Measurements from ENCODE around the gene SURF1. TPM values are rescaled to one million over a fixed set of nuclear protein-coding genes. Genes with fewer than 3 reads are reported as not detected.
"Not testable (repeated sequence)": the region's sequence is repeated elsewhere in the genome, so short reads cannot be mapped to it uniquely, and the experiment has no call there.

The SURF1 gene
- total RNA-seq, 1 donor from 2014 or later, result 40.9 TPM

GRCh38 chr9:133348718-133349573 lies 7.3 kb downstream of the SURF1 start:
- intact Hi-C loops (cut with DNase I), result no loop called here
- no peak for ATAC-seq

GRCh38 chr9:133347985-133348717 lies 8.1 kb downstream of the SURF1 start, which contains the start of the genes MED22 and RPL7A:
TSS of gene MED22 (minus strand) at chr9:133348131. CDS start at chr9:133346662, 1,469 bp downstream.
TSS of gene RPL7A (plus strand) at chr9:133348218. CDS start at chr9:133348244, 26 bp downstream.
- ATAC-seq (peak; percentile 93), DNase-seq (ENCODE audit: low spot score) (peak; percentile 96)
- intact Hi-C loops (cut with DNase I), result no loop called here

More at GRCh38 chr9:133348718-133349573, 7.3 kb downstream of the SURF1 start:
- DNase-seq (ENCODE audit: low spot score), result no peak

- ATAC-seq (peak; percentile 60), DNase-seq (ENCODE audit: low spot score) (no peak)
- intact Hi-C loops (cut with DNase I), result no loop called here
These were observed 8.7 kb downstream of the SURF1 start for GRCh38 chr9:133347515-133347984.

GRCh38 chr9:133346021-133346785 lies 10.1 kb downstream of the SURF1 start:
- DNase-seq (ENCODE audit: low spot score) (no peak), ATAC-seq (no peak)

GRCh38 chr9:133345596-133345995 lies 10.7 kb downstream of the SURF1 start:
- ATAC-seq, result no peak
- no peak for DNase-seq (ENCODE audit: low spot score)
- intact Hi-C loops (cut with DNase I), result no loop called here

More at GRCh38 chr9:133346021-133346785, 10.1 kb downstream of the SURF1 start:
- intact Hi-C loops (cut with DNase I), result no loop called here

- no peak for DNase-seq (ENCODE audit: low spot score)
- intact Hi-C loops (cut with DNase I), result no loop called here
These were observed 11.3 kb downstream of the SURF1 start for GRCh38 chr9:133344979-133345378.

GRCh38 chr9:133344071-133344470 lies 12.2 kb downstream of the SURF1 start:
- ATAC-seq (no peak), DNase-seq (ENCODE audit: low spot score) (no peak)
- intact Hi-C loops (cut with DNase I), result no loop called here

More at GRCh38 chr9:133344979-133345378, 11.3 kb downstream of the SURF1 start:
- ATAC-seq, result no peak

GRCh38 chr9:133342570-133342969 lies 13.7 kb downstream of the SURF1 start:
- DNase-seq (ENCODE audit: low spot score) (no peak), ATAC-seq (no peak)
- intact Hi-C loops (cut with DNase I), result no loop called here

- no peak for ATAC-seq
- no peak for DNase-seq (ENCODE audit: low spot score)
- intact Hi-C loops (cut with DNase I), result no loop called here
These were observed 14.2 kb downstream of the SURF1 start for GRCh38 chr9:133342069-133342406.

- ATAC-seq (peak; percentile 66), DNase-seq (ENCODE audit: low spot score) (no peak)
- intact Hi-C loops (cut with DNase I), result no loop called here
These were observed 14.8 kb downstream of the SURF1 start for GRCh38 chr9:133341369-133342068.

GRCh38 chr9:133340916-133341315 lies 15.4 kb downstream of the SURF1 start:
- intact Hi-C loops (cut with DNase I), result no loop called here
- DNase-seq (ENCODE audit: low spot score) (no peak), ATAC-seq (no peak)

- intact Hi-C loops (cut with DNase I), result no loop called here
These were observed 16.0 kb downstream of the SURF1 start for GRCh38 chr9:133340256-133340655.

GRCh38 chr9:133339641-133340040 lies 16.6 kb downstream of the SURF1 start:
- no peak for ATAC-seq
- DNase-seq (ENCODE audit: low spot score), result no peak
- intact Hi-C loops (cut with DNase I), result loop anchor here (10.0 kb wide), 1 partner anchor 155 kb away; no protein-coding TSS in a partner anchor

More at GRCh38 chr9:133340256-133340655, 16.0 kb downstream of the SURF1 start:
- DNase-seq (ENCODE audit: low spot score), result no peak
- no peak for ATAC-seq

- peak; percentile 92 for DNase-seq (ENCODE audit: low spot score)
- peak; percentile 94 for ATAC-seq
- intact Hi-C loops (cut with DNase I), result loop anchor here (10.0 kb wide), 1 partner anchor 151 kb away; no protein-coding TSS in a partner anchor
These were observed 20.1 kb downstream of the SURF1 start, which contains the start of gene SURF6 for GRCh38 chr9:133335924-133336811. TSS of gene SURF6 (minus strand) at chr9:133336188. CDS start at chr9:133336132, 56 bp downstream.

GRCh38 chr9:133334888-133335287 lies 21.4 kb downstream of the SURF1 start:
- intact Hi-C loops (cut with DNase I), result loop anchor here (10.0 kb wide), 1 partner anchor 150 kb away; no protein-coding TSS in a partner anchor
- DNase-seq (ENCODE audit: low spot score), result peak; percentile 37
- ATAC-seq, result not testable (repeated sequence)

- DNase-seq (ENCODE audit: low spot score), result peak; percentile 48
- intact Hi-C loops (cut with DNase I), result loop anchor here (10.0 kb wide), 1 partner anchor 149 kb away; no protein-coding TSS in a partner anchor
These were observed 22.1 kb downstream of the SURF1 start for GRCh38 chr9:133334161-133334560.

GRCh38 chr9:133333566-133333965 lies 22.7 kb downstream of the SURF1 start:
- ATAC-seq (no peak), DNase-seq (ENCODE audit: low spot score) (peak; percentile 55)
- intact Hi-C loops (cut with DNase I), result loop anchor here (10.0 kb wide), 1 partner anchor 149 kb away; no protein-coding TSS in a partner anchor

More at GRCh38 chr9:133334161-133334560, 22.1 kb downstream of the SURF1 start:
- no peak for ATAC-seq
